ENCODE results near the gene SAMD4B.
A peak's percentile ranks its signal among the peaks of the same experiment; 100 is the strongest.
"Not testable (repeated sequence)": the region's sequence is repeated elsewhere in the genome, so short reads cannot be mapped to it uniquely, and the experiment has no call there.

SAMD4B gene

GRCh38 chr19:39327363-39328045 lies 14.7 kb upstream of the SAMD4B start:
- H3K4me3 ChIP-seq (ENCODE audit: low read depth, low read length) = no peak overlapping the region
- DNase-seq (ENCODE audit: low read depth) = no peak
- TF ChIP-seq MYC (IDR thresholded peaks at IDR 0.05; ENCODE audit: low read depth, low read length) (no peak), POLR2A (IDR thresholded peaks at IDR 0.05; ENCODE audit: extremely low read depth, insufficient read length) (no peak)
- TF ChIP-seq, protein P1, sequence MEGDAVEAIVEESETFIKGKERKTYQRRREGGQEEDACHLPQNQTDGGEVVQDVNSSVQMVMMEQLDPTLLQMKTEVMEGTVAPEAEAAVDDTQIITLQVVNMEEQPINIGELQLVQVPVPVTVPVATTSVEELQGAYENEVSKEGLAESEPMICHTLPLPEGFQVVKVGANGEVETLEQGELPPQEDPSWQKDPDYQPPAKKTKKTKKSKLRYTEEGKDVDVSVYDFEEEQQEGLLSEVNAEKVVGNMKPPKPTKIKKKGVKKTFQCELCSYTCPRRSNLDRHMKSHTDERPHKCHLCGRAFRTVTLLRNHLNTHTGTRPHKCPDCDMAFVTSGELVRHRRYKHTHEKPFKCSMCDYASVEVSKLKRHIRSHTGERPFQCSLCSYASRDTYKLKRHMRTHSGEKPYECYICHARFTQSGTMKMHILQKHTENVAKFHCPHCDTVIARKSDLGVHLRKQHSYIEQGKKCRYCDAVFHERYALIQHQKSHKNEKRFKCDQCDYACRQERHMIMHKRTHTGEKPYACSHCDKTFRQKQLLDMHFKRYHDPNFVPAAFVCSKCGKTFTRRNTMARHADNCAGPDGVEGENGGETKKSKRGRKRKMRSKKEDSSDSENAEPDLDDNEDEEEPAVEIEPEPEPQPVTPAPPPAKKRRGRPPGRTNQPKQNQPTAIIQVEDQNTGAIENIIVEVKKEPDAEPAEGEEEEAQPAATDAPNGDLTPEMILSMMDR (IDR thresholded peaks at IDR 0.05; ENCODE audit: low read depth, low read length) = no peak
- TF ChIP-seq, protein P2, sequence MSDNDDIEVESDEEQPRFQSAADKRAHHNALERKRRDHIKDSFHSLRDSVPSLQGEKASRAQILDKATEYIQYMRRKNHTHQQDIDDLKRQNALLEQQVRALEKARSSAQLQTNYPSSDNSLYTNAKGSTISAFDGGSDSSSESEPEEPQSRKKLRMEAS (IDR thresholded peaks at IDR 0.05; ENCODE audit: low read depth, low read length) = no peak

GRCh38 chr19:39328046-39328705 lies 14.0 kb upstream of the SAMD4B start:
- H3K4me3 ChIP-seq (ENCODE audit: low read depth, low read length) = no peak overlapping the region
- peak; percentile 62 for DNase-seq (ENCODE audit: low read depth)
- TF ChIP-seq, protein P2 (IDR thresholded peaks at IDR 0.05; ENCODE audit: low read depth, low read length) = no peak
- TF ChIP-seq, protein P1 (IDR thresholded peaks at IDR 0.05; ENCODE audit: low read depth, low read length) = peak; percentile 80

- DNase-seq (ENCODE audit: low read depth) = no peak
- TF ChIP-seq, protein P2 (IDR thresholded peaks at IDR 0.05; ENCODE audit: low read depth, low read length) = no peak
- TF ChIP-seq MYC (IDR thresholded peaks at IDR 0.05; ENCODE audit: low read depth, low read length) = no peak
- no peak overlapping the region for H3K4me3 ChIP-seq (ENCODE audit: low read depth, low read length)
Observed at GRCh38 chr19:39329948-39330347, 12.3 kb upstream of the SAMD4B start.

DNA sequence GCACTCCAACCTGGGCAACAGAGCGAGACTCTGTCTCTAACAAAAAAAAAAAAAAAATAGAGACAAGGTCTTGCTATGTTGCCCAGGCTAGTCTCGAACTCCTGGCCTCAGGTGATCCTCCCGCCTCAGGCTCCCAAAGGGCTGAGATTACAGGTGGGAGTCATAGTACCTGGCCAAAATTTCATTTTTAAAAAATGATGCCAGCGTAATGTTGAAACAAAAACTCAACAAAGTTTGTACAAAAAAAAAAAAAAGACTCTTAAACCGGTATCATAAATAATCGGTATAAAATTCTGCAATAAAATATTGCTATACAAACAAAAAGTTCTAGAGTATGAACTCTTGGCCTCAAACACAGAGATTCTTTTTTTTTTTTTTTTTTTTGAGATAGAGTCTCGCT lies 9.9 kb upstream of the SAMD4B start:
- TF ChIP-seq, protein P2 (IDR thresholded peaks at IDR 0.05; ENCODE audit: low read depth, low read length) = no peak
- TF ChIP-seq MYC (IDR thresholded peaks at IDR 0.05; ENCODE audit: low read depth, low read length) = no peak
- TF ChIP-seq, protein P1 (IDR thresholded peaks at IDR 0.05; ENCODE audit: low read depth, low read length) = no peak
- TF ChIP-seq POLR2A (IDR thresholded peaks at IDR 0.05; ENCODE audit: extremely low read depth, insufficient read length) = no peak
- DNase-seq (ENCODE audit: low read depth) = no peak
- H3K4me3 ChIP-seq (ENCODE audit: low read depth, low read length) = no peak overlapping the region

- DNase-seq (ENCODE audit: low read depth); H3K4me3 ChIP-seq (ENCODE audit: low read depth, low read length): not testable (repeated sequence)
Observed at GRCh38 chr19:39332738-39333137, 9.5 kb upstream of the SAMD4B start.

DNA sequence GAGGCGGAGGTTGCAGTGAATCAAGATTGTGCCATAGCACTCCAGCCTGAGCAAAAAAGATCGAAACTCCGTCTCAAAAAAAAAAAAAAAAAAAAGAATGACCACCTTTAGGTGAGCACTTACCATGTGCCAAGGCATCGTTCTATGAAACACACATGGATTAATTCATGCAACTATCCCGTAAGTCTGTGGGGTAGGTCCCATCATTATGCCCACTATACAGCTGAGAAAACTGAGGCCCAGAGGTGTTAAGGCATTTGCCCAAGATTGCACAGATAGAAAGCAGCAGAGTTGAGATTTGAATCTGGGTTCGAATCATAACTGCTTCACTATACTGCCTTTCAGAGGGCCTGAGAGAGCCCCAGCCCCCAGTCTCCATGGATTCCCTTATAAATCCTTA lies 8.7 kb upstream of the SAMD4B start:
- H3K4me3 ChIP-seq (ENCODE audit: low read depth, low read length) = no peak overlapping the region
- DNase-seq (ENCODE audit: low read depth) = no peak
- TF ChIP-seq MYC (IDR thresholded peaks at IDR 0.05; ENCODE audit: low read depth, low read length) = no peak
- TF ChIP-seq, protein P2 (IDR thresholded peaks at IDR 0.05; ENCODE audit: low read depth, low read length) = no peak
- no peak for TF ChIP-seq POLR2A (IDR thresholded peaks at IDR 0.05; ENCODE audit: extremely low read depth, insufficient read length)
- TF ChIP-seq, protein P1 (IDR thresholded peaks at IDR 0.05; ENCODE audit: low read depth, low read length) = no peak

All from NB4 (cell line).